K562 (cell line): Measurements from ENCODE around the gene MAP3K6. TPM values are rescaled to one million over a fixed set of nuclear protein-coding genes. Genes with fewer than 3 reads are reported as not detected.
"Not testable (repeated sequence)": the region's sequence is repeated elsewhere in the genome, so short reads cannot be mapped to it uniquely, and the experiment has no call there.

Experiments used
- ATAC-seq: fragments of 200-7000 bp; cut with Tn5 transposase; 3 replicates; pipeline ENCODE4 v1.9.1; 2020; ENCODE audit warnings: moderate library complexity
- BruUV-seq: library from RNA; stranded (reverse); fragments of 400-500 nt; replicated peaks from 2 replicates; lab custom pipeline; 2021; lab: Mats Ljungman, UMichigan
- CTCF ChIA-PET: fragments of 300-600 bp; formaldehyde crosslinking; extraction: SDS; loops from one replicate; lab custom pipeline; 2021; ENCODE audit warnings: low intra/inter-chr PET ratio; lab: Yijun Ruan, JAX
- POLR2A ChIA-PET: fragments of 300-600, 350-650 bp; sonication (Branson Sonifier 250); formaldehyde crosslinking; extraction: SDS; loops from one replicate; lab custom pipeline; 2021; ENCODE audit warnings: antibody characterized with exemption, inconsistent platforms; lab: Yijun Ruan, JAX
- DNase-seq, 4 experiments: peaks; one replicate each; pipeline versions ENCODE4 v3.0.0 to v3.0.0-alpha.2; 2011 to 2018; ENCODE audit warnings: low spot score in 3 of 4, mixed read lengths in 3 of 4; ENCODE audit errors: extremely low read depth in 1 of 4
- FAIRE-seq: peaks from 2 replicates; lab custom pipeline; 2011; peaks lifted over from hg19 to GRCh38; lab: Jason Lieb, UNC
- H2AFZ ChIP-seq: 2 replicates; pipeline ENCODE4 v1.6.0; 2011; ENCODE audit warnings: low read depth, low read length, control low read depth, inconsistent platforms
- H3K27ac ChIP-seq: fragments of 200-600 bp; 3 replicates; pipeline ENCODE4 v1.8.0; 2011; ENCODE audit warnings: low read depth, mild to moderate bottlenecking, control low read depth, inconsistent platforms, low read length, moderate library complexity, mixed read lengths; ENCODE audit errors: extremely low read depth
- H3K27me3 ChIP-seq, 2 experiments: fragments of 300-600 bp in 1 of 2; 2 replicates in 1 of 2; 3 replicates in 1 of 2; pipeline versions ENCODE4 v1.6.0 to v1.8.0; 2011; ENCODE audit warnings: inconsistent platforms in 2 of 2, low read length in 2 of 2, mild to moderate bottlenecking in 1 of 2, mixed read lengths in 1 of 2, moderate library complexity in 1 of 2; ENCODE audit not compliant: control insufficient read depth in 2 of 2, insufficient read depth in 2 of 2
- H3K36me3 ChIP-seq: fragments of 300-600 bp; 3 replicates; pipeline ENCODE4 v1.8.0; 2011; ENCODE audit warnings: mild to moderate bottlenecking, low read length, inconsistent platforms; ENCODE audit not compliant: control insufficient read depth, insufficient read depth
- H3K4me1 ChIP-seq, 2 experiments: fragments of 200-600 bp in 1 of 2; replicated peaks in 1 of 2; 2 replicates in 1 of 2; 3 replicates in 1 of 2; pipeline versions ENCODE4 v1.5.1 to v1.8.0; 2011; ENCODE audit warnings: inconsistent platforms in 2 of 2, low read length in 2 of 2, mild to moderate bottlenecking in 1 of 2, mixed read lengths in 1 of 2, moderate library complexity in 1 of 2; ENCODE audit not compliant: control insufficient read depth in 2 of 2, insufficient read depth in 2 of 2
- H3K4me2 ChIP-seq: 2 replicates; pipeline ENCODE4 v1.6.1; 2011; ENCODE audit warnings: low read length, control low read depth, inconsistent platforms, mixed read lengths; ENCODE audit not compliant: insufficient read depth
- H3K4me3 ChIP-seq: fragments of 200-600 bp; sonication (generic), shearing (Covaris generic); 2 replicates; pipeline ENCODE4 v1.5.1; 2016; ENCODE audit warnings: control low read depth, inconsistent platforms
- H3K79me2 ChIP-seq: fragments of 200-600 bp; 3 replicates; pipeline ENCODE4 v1.8.0; 2011; ENCODE audit warnings: low read length, inconsistent platforms; ENCODE audit not compliant: control insufficient read depth, insufficient read depth
- H3K9ac ChIP-seq, 2 experiments: 2 replicates each; pipeline versions ENCODE4 v1.6.0 to v1.6.1; 2011; ENCODE audit warnings: low read depth in 2 of 2, low read length in 2 of 2, control low read depth in 1 of 2, inconsistent platforms in 1 of 2, mild to moderate bottlenecking in 1 of 2, mixed read lengths in 1 of 2; ENCODE audit not compliant: insufficient read depth in 1 of 2
- H3K9me1 ChIP-seq: one replicate; pipeline ENCODE4 v1.6.0; 2011; ENCODE audit warnings: inconsistent platforms, mild to moderate bottlenecking, low read length, moderate library complexity; ENCODE audit not compliant: control insufficient read depth, insufficient read depth
- H3K9me3 ChIP-seq: replicated peaks from 2 replicates; pipeline ENCODE4 v1.5.1; 2011; ENCODE audit warnings: low read depth, low read length, inconsistent platforms; ENCODE audit not compliant: control insufficient read depth, insufficient read depth
- H4K20me1 ChIP-seq: replicated peaks from 2 replicates; pipeline ENCODE4 v1.6.1; 2011; ENCODE audit warnings: low read length, inconsistent platforms, mixed read lengths; ENCODE audit not compliant: control insufficient read depth, insufficient read depth
- ARID3B ChIP-seq: fragments of 250-450 bp; sonication (Bioruptor Pico); IDR thresholded peaks from 2 replicates; pipeline ENCODE4 v1.4.0; 2020; ENCODE audit warnings: borderline replicate concordance
- CBX8 ChIP-seq: fragments of 200-600 bp; sonication (generic); IDR thresholded peaks from 2 replicates; pipeline ENCODE4 v1.6.1; 2012; ENCODE audit warnings: borderline replicate concordance, mixed run types, low read depth, mild to moderate bottlenecking, moderate library complexity, mixed read lengths, low read length, control low read depth, inconsistent platforms; ENCODE audit not compliant: poor library complexity, severe bottlenecking; ENCODE audit errors: extremely low read depth
- NRF1 ChIP-seq, 2 experiments: fragments of 450-650 bp; IDR thresholded peaks in 1 of 2; conservative IDR thresholded peaks in 1 of 2; 2 replicates each; pipeline ENCODE4 v1.6.1; 2014; ENCODE audit warnings: mild to moderate bottlenecking in 2 of 2
- PURB ChIP-seq: sonication (generic); formaldehyde crosslinking; IDR thresholded peaks from 2 replicates; pipeline ENCODE4 v1.9.0; 2021; ENCODE audit warnings: low read depth, mild to moderate bottlenecking, missing genetic modification reagents
- STAG1 ChIP-seq: sonication (generic); formaldehyde crosslinking; IDR thresholded peaks from 2 replicates; pipeline ENCODE4 v1.5.0; 2020; ENCODE audit warnings: missing genetic modification reagents, borderline replicate concordance
- ZNF146 ChIP-seq: IDR thresholded peaks from one replicate; pipeline ENCODE4 v1.6.1; 2018; ENCODE audit warnings: missing compliant biosample characterization; ENCODE audit not compliant: unreplicated experiment
- WGBS: fragments of 100-300 bp; shearing (Covaris generic); methylation state at CpG from one replicate; pipeline ENCODE4 v1.1.6; 2016; ENCODE audit warnings: low coverage, mixed read lengths; ENCODE audit not compliant: insufficient coverage; ENCODE audit errors: missing lambda C conversion rate; 5-methylcytosine and 5-hydroxymethylcytosine counted together
- in situ Hi-C: fragments of 300-500 bp; cut with MboI; formaldehyde crosslinking; loops from 4 replicates; pipeline ENCODE4 v1.15.0; 2018; ENCODE audit warnings: inconsistent platforms, mixed read lengths
- intact Hi-C: fragments of 100-400 bp; cut with micrococcal nuclease; formaldehyde crosslinking; loops from 2 replicates; pipeline ENCODE4 v1.14.2; 2022
- polyA plus RNA-seq, 8 experiments: library from polyadenylated mRNA; depleted of rRNA in 4 of 8; stranded (reverse) in 5 of 8; unstranded in 3 of 8; fragments of >200 nt; fragmentation: Nextera tagmentation in 2 of 8; fragmentation: Illumina TruSeq in 1 of 8; extraction: Ambion mirVana in 2 of 8; extraction: Trizol in 1 of 8; gene quantifications; 2 replicates each; pipeline versions ENCODE4 v1.2.1 to v1.2.3, GENCODE V29; 2011 to 2014; ENCODE audit warnings: inconsistent platforms in 1 of 8, missing spikeins in 1 of 8
- total RNA-seq, 7 experiments: library from RNA; depleted of rRNA in 6 of 7; stranded (reverse); fragments of >200 nt in 6 of 7; fragmentation: Illumina TruSeq in 2 of 7; extraction: Trizol in 2 of 7; gene quantifications; 2 replicates each; pipeline versions ENCODE4 v1.2.1 to v1.2.3, GENCODE V29; 2011 to 2021; ENCODE audit warnings: low replicate concordance in 1 of 7
- TF ChIP-seq, protein P1 (sequence below): conservative IDR thresholded peaks from 2 replicates; pipeline ENCODE4 v1.6.1; 2011; ENCODE audit warnings: low read depth, mild to moderate bottlenecking, low read length; ENCODE audit not compliant: control insufficient read depth

The MAP3K6 gene
- total and polyA plus RNA-seq, 9 of the 15 experiments (the other 6 are each of a cell fraction or from before 2014, with no cell fraction given): 0.99 to 21.9 (median 7.0) TPM

GRCh38 chr1:27384797-27385196, 18.0 kb upstream of the MAP3K6 start:
- not testable (repeated sequence) for ATAC-seq

DNA sequence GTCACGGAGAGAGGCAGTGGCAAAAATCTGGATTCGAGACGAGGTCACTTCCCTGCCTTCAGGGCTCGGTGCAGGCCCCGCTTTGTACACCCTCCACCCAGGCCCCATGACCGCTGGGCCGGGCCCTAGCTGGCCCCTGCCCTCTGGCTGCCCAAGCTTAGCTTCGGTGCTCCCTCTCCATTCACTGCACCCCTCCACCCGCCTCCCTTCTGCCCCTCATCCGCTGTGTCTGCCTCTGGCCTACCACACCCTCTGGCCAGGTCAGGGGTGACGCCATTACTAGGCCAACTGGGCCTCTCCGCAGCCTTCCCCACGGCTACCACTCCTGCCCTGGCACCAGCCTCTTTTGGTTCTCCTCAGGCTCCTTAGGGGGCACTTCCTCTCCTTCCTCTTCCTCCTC, 16.9 kb upstream of the MAP3K6 start:
- Histone ChIP-seq H3K9ac (peak overlapping the region in 1 of 2 experiments; percentile 62; a peak in 2 of 4 replicates), H3K9me1 (no peaks in the 10 kb centered on the region), H3K79me2 (no peaks in the 10 kb centered on the region), H3K27ac (no peak overlapping the region), H3K36me3 (no peaks in the 10 kb centered on the region), H3K4me3 (peak overlapping the region; percentile 32), H4K20me1 (no peaks in the 10 kb centered on the region; the same call in 1 of the 2 replicates), H3K4me2 (peak overlapping the region; percentile 53), H2AFZ (peak overlapping the region; percentile 47), H3K4me1 (peaks cover 5 to 31% of the 10 kb centered on the region in 2 experiments; a peak in 4 of 5 replicates), H3K27me3 (no peaks in the 10 kb centered on the region), H3K9me3 (no peaks in the 10 kb centered on the region)
- no peak for FAIRE-seq
- 47% methylated on average over 13 of the region's 13 CpGs for WGBS
- in situ Hi-C loops: no loop called here
- ChIA-PET POLR2A (interaction anchor here (0.9 to 1.2 kb wide), 2 partner anchors 11 to 25 kb away, joined by 3 to 4 read pairs; no protein-coding TSS in a partner anchor), CTCF (interaction anchor here (0.6 kb wide), 1 partner anchor 283 kb away, joined by 3 read pairs; no protein-coding TSS in a partner anchor)
- BruUV-seq: no TSS peak
- intact Hi-C loops: no loop called here
- no peak for ATAC-seq
- no peak for DNase-seq
- TF ChIP-seq CBX8 (no peak), ARID3B (0 out of 2 replicates have a peak, but pooled peaks have one; percentile 5), STAG1 (CRISPR knock-in tag) (0 out of 2 replicates have a peak, but pooled peaks have one; percentile 7), PURB (CRISPR knock-in tag) (no peak), NRF1 (conservative IDR thresholded peaks at IDR 0.05 in 1 of 2, IDR thresholded peaks at IDR 0.05 in 1 of 2) (0 out of 4 replicates have a peak, but pooled peaks of 1 of the 2 experiments have one; percentile 2)
- TF ChIP-seq, protein P1, sequence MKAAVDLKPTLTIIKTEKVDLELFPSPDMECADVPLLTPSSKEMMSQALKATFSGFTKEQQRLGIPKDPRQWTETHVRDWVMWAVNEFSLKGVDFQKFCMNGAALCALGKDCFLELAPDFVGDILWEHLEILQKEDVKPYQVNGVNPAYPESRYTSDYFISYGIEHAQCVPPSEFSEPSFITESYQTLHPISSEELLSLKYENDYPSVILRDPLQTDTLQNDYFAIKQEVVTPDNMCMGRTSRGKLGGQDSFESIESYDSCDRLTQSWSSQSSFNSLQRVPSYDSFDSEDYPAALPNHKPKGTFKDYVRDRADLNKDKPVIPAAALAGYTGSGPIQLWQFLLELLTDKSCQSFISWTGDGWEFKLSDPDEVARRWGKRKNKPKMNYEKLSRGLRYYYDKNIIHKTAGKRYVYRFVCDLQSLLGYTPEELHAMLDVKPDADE: 0 out of 2 replicates have a peak, but pooled peaks have one; percentile 21

More at GRCh38 chr1:27384797-27385196, 18.0 kb upstream of the MAP3K6 start:
- H4K20me1 ChIP-seq, H3K9ac ChIP-seq, H3K79me2 ChIP-seq, H3K4me2 ChIP-seq, H3K27ac ChIP-seq, H3K9me1 ChIP-seq, FAIRE-seq, H3K27me3 ChIP-seq, BruUV-seq, H3K4me3 ChIP-seq, H2AFZ ChIP-seq, DNase-seq, CTCF ChIA-PET, H3K36me3 ChIP-seq, H3K9me3 ChIP-seq: not testable (repeated sequence)
- intact Hi-C loops (loop anchor here (5.0 kb wide), 1 partner anchor 282 kb away; no protein-coding TSS in a partner anchor), in situ Hi-C loops (loop anchor here (5.0 kb wide), 1 partner anchor 82 kb away; no protein-coding TSS in a partner anchor)
- H3K4me1 ChIP-seq: peaks cover 5 to 22% of the 10 kb centered on the region in 2 experiments; a peak in 4 of 5 replicates
- POLR2A ChIA-PET: interaction anchor here (0.8 kb wide), 1 partner anchor 17 kb away, joined by 5 read pairs; no protein-coding TSS in a partner anchor
- peak; percentile 74 for TF ChIP-seq ZNF146 (CRISPR knock-in tag)
- 41% methylated on average over 3 of the region's 3 CpGs for WGBS
